ENCODE data around the gene RHOJ. TPM values are rescaled to one million over a fixed set of nuclear protein-coding genes. Genes with fewer than 3 reads are reported as not detected.

RHOJ gene
- total and polyA plus RNA-seq, 10 of the 15 experiments (the other 5 are each of a cell fraction or from before 2014, with no cell fraction given): not detected

DNA sequence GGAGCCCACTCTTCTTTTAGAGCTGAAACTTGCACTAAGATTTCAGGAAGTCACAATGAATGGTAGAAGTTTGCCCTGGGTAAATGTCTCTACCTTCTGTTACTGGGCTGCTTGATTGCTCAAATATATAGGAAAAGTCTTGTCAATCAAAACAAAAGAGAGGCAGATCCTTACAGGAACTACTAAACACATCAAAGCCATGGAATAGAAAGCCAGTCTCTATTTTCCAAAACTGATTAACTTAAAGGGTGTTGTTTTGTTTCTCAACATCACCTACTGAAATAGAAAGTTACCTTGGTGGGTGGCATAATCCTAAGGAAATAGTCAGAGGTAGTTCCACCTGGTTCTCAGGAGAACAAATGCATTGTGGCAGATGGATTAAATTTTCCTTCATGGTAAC lies 114.6 kb downstream of the RHOJ start, which contains the start of gene GPHB5:
GPHB5 (minus strand) TSS at position 101 of the 400 bp plus-strand sequence. CDS start 1,086 bp downstream, outside the sequence.
- in situ Hi-C loops (cut with MboI): no loop called here
- RAD21 ChIA-PET (ENCODE audit: unreplicated experiment): no interaction called here
- intact Hi-C loops (cut with micrococcal nuclease; ENCODE audit: unreplicated experiment): no loop called here
- BruUV-seq (replicated peaks): no TSS peak
- CTCF ChIA-PET: no interaction called here
- SMC1A ChIA-PET (ENCODE audit: uncharacterized antibody, unreplicated experiment): interaction anchor here (0.5 kb wide), 1 partner anchor 16 kb away, joined by 5 read pairs; no protein-coding TSS in a partner anchor
- TF ChIP-seq EZH2 (IDR thresholded peaks at IDR 0.05; ENCODE audit: borderline replicate concordance, control insufficient read depth, low read depth, low read length) (no peak), RCOR1 (conservative IDR thresholded peaks at IDR 0.05; ENCODE audit: low read depth, low read length) (no peak), FOXK2 (IDR thresholded peaks at IDR 0.05) (no peak), SREBF2 (IDR thresholded peaks at IDR 0.05; ENCODE audit: low read length) (no peak), NRF1 (conservative IDR thresholded peaks at IDR 0.05; ENCODE audit: low read depth, low read length) (no peak), NFYA (IDR thresholded peaks at IDR 0.05; ENCODE audit: borderline replicate concordance, low read depth, low read length) (no peak), BRCA1 (IDR thresholded peaks at IDR 0.05; ENCODE audit: low read depth, low read length) (no peak), MEF2B (IDR thresholded peaks at IDR 0.05; ENCODE audit: partially characterized antibody, poor library complexity, severe bottlenecking) (no peak), BMI1 (IDR thresholded peaks at IDR 0.05; ENCODE audit: borderline replicate concordance) (no peak)
- TF ChIP-seq, protein P1, sequence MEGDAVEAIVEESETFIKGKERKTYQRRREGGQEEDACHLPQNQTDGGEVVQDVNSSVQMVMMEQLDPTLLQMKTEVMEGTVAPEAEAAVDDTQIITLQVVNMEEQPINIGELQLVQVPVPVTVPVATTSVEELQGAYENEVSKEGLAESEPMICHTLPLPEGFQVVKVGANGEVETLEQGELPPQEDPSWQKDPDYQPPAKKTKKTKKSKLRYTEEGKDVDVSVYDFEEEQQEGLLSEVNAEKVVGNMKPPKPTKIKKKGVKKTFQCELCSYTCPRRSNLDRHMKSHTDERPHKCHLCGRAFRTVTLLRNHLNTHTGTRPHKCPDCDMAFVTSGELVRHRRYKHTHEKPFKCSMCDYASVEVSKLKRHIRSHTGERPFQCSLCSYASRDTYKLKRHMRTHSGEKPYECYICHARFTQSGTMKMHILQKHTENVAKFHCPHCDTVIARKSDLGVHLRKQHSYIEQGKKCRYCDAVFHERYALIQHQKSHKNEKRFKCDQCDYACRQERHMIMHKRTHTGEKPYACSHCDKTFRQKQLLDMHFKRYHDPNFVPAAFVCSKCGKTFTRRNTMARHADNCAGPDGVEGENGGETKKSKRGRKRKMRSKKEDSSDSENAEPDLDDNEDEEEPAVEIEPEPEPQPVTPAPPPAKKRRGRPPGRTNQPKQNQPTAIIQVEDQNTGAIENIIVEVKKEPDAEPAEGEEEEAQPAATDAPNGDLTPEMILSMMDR (IDR thresholded peaks at IDR 0.05 in 2 of 3, conservative IDR thresholded peaks at IDR 0.05 in 1 of 3; ENCODE audit: control insufficient read depth in 2 of 3, extremely low read depth in 1 of 3, insufficient read depth in 1 of 3, low read depth in 3 of 3, low read length in 3 of 3): no peak
- TF ChIP-seq, protein P2, sequence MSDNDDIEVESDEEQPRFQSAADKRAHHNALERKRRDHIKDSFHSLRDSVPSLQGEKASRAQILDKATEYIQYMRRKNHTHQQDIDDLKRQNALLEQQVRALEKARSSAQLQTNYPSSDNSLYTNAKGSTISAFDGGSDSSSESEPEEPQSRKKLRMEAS (IDR thresholded peaks at IDR 0.05; ENCODE audit: low read depth, low read length): no peak
- TF ChIP-seq, protein P3, sequence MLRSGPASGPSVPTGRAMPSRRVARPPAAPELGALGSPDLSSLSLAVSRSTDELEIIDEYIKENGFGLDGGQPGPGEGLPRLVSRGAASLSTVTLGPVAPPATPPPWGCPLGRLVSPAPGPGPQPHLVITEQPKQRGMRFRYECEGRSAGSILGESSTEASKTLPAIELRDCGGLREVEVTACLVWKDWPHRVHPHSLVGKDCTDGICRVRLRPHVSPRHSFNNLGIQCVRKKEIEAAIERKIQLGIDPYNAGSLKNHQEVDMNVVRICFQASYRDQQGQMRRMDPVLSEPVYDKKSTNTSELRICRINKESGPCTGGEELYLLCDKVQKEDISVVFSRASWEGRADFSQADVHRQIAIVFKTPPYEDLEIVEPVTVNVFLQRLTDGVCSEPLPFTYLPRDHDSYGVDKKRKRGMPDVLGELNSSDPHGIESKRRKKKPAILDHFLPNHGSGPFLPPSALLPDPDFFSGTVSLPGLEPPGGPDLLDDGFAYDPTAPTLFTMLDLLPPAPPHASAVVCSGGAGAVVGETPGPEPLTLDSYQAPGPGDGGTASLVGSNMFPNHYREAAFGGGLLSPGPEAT (IDR thresholded peaks at IDR 0.05; ENCODE audit: low read depth): no peak
- TF ChIP-seq, protein P4, sequence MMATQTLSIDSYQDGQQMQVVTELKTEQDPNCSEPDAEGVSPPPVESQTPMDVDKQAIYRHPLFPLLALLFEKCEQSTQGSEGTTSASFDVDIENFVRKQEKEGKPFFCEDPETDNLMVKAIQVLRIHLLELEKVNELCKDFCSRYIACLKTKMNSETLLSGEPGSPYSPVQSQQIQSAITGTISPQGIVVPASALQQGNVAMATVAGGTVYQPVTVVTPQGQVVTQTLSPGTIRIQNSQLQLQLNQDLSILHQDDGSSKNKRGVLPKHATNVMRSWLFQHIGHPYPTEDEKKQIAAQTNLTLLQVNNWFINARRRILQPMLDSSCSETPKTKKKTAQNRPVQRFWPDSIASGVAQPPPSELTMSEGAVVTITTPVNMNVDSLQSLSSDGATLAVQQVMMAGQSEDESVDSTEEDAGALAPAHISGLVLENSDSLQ (IDR thresholded peaks at IDR 0.05): no peak
- Histone ChIP-seq H4K20me1 (ENCODE audit: control insufficient read depth, insufficient read depth) (no peaks in the 10 kb centered on the region), H2AFZ (ENCODE audit: control insufficient read depth, low read depth, low read length) (no peak within 1 kb of the TSS), H3K79me2 (ENCODE audit: control insufficient read depth, insufficient read depth, low read length) (no peaks in the 10 kb centered on the region), H3K4me1 (ENCODE audit: control insufficient read depth, insufficient read depth, low read length) (no peaks in the 10 kb centered on the region), H3K9me3 (replicated peaks; ENCODE audit: control insufficient read depth, insufficient read depth, low read length) (no peaks in the 10 kb centered on the region), H3K36me3 (ENCODE audit: control insufficient read depth in 2 of 2, insufficient read depth in 2 of 2, low read length in 1 of 2) (no peaks in the 10 kb centered on the region), H3K27me3 (replicated peaks in 1 of 2; ENCODE audit: control insufficient read depth in 2 of 2, insufficient read depth in 2 of 2, low read length in 1 of 2) (peaks cover 0 to 3% of the 10 kb centered on the region in 2 experiments; a peak in 2 of 4 replicates), H3K4me3 (no peak within 1 kb of the TSS), H3K27ac (ENCODE audit: control insufficient read depth, insufficient read depth) (no peak within 1 kb of the TSS), H3K9ac (ENCODE audit: control insufficient read depth, insufficient read depth, low read length) (no peak within 1 kb of the TSS), H3K4me2 (ENCODE audit: control insufficient read depth, insufficient read depth) (no peak within 1 kb of the TSS)
- POLR2A ChIA-PET: no interaction called here
- FAIRE-seq: no peak
- ATAC-seq: no peak
- no peak for DNase-seq (ENCODE audit: low read depth, low spot score)
